Fibroblast of upper back skin (primary cell): ENCODE data around the gene HADH.
A peak's percentile ranks its signal among the peaks of the same experiment; 100 is the strongest.

ENCODE experiments used
- DNase-seq: peaks from one replicate; pipeline ENCODE4 v3.0.0-alpha.2; 2013

HADH gene

DNA sequence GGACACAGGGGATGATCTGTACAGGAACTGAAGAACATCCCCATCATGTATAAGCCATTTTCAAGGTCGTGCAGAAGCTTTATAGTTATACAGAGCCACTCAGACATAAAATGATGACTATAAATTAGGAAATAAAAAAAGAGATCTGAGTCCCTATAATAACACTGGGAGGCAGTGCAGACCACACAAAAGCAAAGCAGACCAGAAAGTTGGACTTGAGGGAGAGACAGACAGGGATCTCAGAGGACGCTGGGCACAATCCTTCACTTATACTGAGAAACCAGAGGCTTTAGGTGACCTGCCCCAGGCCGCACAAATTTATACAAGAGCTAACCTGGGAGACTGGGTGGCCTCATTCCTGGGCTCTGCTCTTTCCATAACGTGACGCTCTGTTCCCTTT is 70.5 kb downstream of the HADH start:
- peak; percentile 64 for DNase-seq

DNA sequence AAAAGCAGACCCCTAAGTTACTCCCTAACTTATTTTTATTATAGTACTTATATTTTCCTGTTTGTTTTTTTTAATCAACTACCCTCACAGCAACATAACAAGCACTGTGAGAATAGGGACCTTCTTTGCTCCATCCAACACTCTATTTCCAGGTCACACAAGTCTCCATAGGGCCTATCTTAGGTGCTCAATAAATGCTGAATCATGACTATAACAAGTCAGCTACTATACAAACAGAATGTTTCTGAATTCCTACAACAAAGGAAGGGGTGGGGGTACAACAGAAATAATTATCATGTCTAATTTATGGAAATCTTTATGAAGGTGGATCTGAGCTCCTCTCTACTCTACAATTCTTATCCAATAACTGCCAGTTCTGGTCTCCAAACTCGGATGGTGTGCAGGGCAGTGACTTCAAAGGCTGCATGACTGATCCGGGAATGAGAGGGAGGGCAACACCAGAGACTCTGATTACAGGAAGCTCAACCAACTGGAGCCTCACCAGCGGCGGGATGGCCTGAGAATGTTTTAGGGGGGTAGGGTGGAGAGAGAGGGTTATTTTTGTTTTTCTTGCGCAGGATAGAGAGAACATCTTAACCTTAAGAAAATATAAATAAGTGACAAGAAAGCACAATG is 71.1 kb downstream of the HADH start:
- no peak for DNase-seq

DNA sequence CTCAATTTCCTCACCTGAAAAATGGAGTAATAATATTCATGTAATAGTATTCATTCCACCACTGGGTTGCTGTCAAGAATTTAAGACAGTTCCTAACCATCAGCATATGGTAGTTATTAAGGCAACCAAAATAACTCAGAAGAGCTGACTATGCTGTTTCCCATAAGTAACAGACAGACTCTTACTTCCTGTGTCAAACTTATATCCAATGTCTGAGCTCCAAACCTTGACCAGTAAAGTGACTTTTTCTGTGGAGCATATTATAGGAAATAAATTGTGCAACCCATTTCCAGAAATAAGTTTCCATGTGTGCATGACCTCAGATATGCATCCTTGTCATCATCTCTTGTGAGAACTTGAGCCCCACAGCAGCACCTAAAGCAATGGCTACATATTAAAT is 78.8 kb downstream of the HADH start:
- DNase-seq, result peak; percentile 87

DNA sequence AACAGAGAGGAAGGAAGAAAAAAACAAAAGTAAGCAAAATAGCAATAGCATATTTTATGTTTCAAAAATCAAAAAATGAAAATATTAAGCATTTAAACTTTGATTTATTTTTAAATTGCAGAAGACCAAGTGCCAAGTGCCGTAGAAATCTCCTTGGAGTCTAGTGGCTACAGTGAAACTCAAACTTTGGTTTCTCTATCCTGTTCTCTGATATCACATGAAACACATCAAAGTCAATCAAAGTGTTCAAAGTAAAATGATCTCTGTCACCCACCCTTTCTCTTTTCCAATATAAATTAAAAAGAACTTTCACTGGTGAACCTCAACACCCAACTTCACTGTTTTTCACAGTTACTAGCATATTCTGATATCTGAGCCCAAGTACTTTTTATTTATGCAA is 81.1 kb downstream of the HADH start:
- DNase-seq, result no peak

DNA sequence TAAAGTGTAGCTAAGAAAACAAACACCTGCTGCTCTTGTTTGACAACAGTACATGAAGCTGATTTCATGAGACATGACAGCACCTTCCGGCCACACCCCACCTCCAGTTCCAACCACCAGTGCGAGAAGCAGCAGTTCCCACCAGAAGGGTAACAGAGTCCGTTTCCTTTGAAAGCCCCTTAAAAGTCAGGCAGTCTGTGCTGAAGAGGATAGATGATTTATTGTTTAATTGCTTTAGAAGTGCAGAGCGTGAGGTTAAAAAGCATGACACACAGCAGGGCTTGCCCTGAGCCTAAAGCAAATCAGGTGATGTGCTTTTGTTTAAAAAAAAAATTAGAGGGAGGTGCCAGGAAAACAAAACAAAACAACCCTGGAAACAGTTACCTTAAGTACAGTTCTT is 82.6 kb downstream of the HADH start:
- no peak for DNase-seq

DNA sequence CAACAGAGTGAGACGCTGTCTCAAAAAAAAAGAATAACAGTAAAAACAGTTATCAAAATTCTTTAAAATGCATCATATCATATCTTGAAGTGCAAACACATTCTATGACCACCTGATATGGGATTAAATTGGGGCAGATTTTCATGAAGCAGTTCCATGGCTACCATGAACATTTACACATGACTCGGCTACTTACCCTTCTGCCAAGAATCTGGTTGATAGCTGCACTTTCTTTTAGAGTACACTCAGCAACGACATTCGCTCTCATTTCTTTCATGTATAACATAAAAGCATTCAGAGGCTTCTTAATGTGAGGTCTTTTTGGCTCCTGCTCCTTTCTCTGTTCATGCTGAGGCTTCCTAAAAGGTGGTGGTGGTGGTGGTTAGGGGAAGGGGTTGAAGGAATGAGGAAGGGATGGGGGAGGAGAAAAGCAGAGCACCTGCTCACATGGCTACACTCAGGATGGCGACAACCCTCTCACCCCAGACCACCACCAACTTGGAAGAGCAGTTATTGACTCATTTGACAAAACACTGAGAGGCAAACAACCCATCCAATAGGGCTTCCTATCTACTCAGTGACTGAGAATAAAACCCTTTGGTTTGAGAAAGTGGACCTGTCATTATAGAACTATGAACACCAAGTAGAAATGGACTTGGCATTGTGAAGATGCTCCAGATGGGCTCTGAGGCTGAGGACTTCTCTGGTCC is 88.5 kb downstream of the HADH start:
- peak; percentile 23 for DNase-seq

DNA sequence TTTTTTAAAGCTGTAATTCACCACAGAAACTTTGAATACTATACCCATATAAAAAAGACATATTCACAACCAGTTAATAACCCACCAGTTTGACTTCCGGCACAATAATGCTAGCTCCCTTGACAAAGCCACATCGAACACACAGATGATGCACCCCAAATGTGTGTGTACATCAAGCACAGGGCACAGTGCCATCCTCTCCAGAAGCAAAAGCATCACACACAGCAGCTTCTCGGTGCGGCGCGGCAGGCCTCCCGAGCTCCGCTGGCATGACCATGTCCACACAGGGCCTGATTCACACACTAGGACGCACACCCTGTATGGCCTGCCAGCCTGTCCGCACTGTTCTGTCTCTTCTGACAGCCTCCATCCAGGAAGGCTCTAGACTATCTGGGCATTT is 91.1 kb downstream of the HADH start:
- DNase-seq, result no peak

DNA sequence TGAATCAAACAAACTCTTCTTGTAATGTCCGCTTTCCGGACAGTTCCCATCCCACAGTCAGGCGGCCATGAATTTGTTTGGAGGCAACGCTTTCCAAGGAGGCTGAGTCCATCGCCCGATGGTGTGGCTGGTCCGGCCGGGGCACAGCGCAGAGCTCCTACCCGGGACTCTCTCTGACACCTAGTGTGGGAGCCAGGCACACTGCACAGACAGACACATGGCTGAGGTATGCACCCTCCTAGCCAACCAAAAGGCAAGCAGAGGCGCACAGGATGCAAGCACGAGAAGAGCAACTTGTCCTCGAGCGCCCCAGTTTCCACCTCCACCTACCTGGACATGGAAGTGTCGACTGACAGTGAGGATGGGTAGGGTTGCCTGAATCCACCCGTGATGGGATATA is 91.6 kb downstream of the HADH start:
- DNase-seq, result no peak
